Transverse colon (tissue), 4 donors: ENCODE data around the gene WDR76.

Experiments
- POLR2A ChIP-seq: fragments of 450-650 bp; IDR thresholded peaks from one replicate; pipeline ENCODE4 v1.6.1; 2016; ENCODE audit warnings: antibody characterized with exemption, mild to moderate bottlenecking, moderate library complexity
- POLR2AphosphoS5 ChIP-seq, 3 donors: sonication (generic); formaldehyde crosslinking; IDR thresholded peaks; one replicate each; pipeline ENCODE4 v1.6.1; 2016; ENCODE audit warnings: antibody characterized with exemption in 3 of 3
- TF ChIP-seq, protein P1 (sequence below), 5 experiments: fragments of 200-600 bp in 3 of 5; fragments of 450-650 bp in 2 of 5; sonication (generic) in 3 of 5; IDR thresholded peaks; 1 replicate in 2 of 5; 2 replicates in 3 of 5; pipeline ENCODE4 v1.5.1; 2016 to 2017; ENCODE audit warnings: antibody characterized with exemption in 5 of 5, inconsistent platforms in 3 of 5, mild to moderate bottlenecking in 2 of 5, moderate library complexity in 1 of 5

DNA sequence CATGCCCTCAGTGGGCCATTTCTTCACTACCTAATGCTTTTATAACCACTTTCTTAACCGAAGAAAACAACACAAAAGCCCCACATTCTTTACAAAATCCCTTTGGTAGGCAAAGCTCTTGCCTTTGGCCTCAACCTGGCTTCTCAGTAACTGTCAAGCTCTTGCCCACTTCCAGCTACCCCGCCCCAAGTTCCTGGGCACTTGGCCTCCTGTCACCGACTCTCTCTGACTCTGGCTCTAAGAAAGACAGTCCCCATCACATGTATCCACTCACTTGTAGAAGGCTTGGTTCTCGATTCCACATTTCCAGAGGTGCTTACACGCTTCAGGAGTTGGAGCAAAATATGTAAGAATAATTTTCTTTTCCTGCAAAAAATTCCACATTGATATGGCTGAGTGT is 61.1 kb downstream of the WDR76 start:
- no peak for TF ChIP-seq POLR2AphosphoS5 (IDR thresholded peaks at IDR 0.05)
- TF ChIP-seq, protein P1, sequence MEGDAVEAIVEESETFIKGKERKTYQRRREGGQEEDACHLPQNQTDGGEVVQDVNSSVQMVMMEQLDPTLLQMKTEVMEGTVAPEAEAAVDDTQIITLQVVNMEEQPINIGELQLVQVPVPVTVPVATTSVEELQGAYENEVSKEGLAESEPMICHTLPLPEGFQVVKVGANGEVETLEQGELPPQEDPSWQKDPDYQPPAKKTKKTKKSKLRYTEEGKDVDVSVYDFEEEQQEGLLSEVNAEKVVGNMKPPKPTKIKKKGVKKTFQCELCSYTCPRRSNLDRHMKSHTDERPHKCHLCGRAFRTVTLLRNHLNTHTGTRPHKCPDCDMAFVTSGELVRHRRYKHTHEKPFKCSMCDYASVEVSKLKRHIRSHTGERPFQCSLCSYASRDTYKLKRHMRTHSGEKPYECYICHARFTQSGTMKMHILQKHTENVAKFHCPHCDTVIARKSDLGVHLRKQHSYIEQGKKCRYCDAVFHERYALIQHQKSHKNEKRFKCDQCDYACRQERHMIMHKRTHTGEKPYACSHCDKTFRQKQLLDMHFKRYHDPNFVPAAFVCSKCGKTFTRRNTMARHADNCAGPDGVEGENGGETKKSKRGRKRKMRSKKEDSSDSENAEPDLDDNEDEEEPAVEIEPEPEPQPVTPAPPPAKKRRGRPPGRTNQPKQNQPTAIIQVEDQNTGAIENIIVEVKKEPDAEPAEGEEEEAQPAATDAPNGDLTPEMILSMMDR (IDR thresholded peaks at IDR 0.05): no peak
- no peak for TF ChIP-seq POLR2A
